ENCODE results near the gene UTP20.

The UTP20 gene

DNA sequence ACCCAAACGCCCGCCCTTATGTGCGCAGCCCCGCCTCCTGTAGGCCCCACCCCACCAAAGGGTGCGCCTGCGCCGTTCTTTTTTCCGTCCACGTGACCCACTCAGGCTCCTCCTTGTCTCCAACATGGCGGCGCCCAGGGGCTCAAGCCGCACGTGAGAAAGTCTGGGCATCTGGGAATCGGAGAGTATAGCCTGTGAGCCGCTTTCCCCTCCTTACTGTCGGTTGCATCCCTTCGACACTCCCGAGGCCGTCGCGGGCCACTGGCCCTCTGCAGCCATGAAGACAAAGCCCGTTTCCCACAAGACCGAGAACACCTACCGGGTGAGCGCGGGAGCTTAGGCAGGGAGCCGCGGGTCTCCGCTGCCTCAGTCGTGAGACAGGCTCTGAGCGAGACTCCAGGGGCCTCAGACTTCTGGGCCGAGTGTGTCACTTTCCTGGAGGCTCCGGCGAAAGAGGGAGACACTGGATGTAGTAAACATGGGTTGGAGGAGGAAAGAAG is at the start of gene UTP20:
TSS of gene UTP20 (plus strand) at position 100 of the 500 bp plus-strand sequence. CDS start at position 278, 178 bp downstream.
- DNase-seq (ENCODE audit: insufficient read length, low spot score) (peak; percentile 59), FAIRE-seq (no peak)

GRCh38 chr12:101230547-101230946 is 49.4 kb upstream of the UTP20 start:
- no peak for FAIRE-seq
- no peak for DNase-seq (ENCODE audit: insufficient read length, low spot score)

DNA sequence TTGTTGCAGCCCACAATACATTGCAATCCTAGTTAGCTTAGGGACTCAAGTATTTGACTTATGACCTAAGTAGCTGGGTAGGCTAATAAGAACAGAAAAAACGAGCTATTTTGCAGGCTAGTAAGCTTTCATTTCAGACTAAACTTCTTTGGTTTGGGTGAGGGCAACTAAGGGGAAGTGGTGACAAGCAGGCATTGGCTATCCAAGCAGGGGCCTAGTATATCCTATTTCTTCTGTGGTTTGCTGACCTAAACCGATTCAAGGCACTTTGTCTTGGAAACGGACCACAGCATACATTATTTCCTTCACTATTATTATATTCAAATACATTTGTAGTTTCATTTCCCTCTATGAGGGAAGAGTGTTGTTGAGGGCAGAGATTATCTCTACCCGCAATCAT is 48.3 kb upstream of the UTP20 start:
- FAIRE-seq = no peak
- DNase-seq (ENCODE audit: insufficient read length, low spot score) = no peak

- FAIRE-seq = no peak
- DNase-seq (ENCODE audit: insufficient read length, low spot score) = no peak
Measured at GRCh38 chr12:101235686-101236085, 44.2 kb upstream of the UTP20 start.

- no peak for DNase-seq (ENCODE audit: insufficient read length, low spot score)
- FAIRE-seq = no peak
Measured at GRCh38 chr12:101238306-101238705, 41.6 kb upstream of the UTP20 start.

DNA sequence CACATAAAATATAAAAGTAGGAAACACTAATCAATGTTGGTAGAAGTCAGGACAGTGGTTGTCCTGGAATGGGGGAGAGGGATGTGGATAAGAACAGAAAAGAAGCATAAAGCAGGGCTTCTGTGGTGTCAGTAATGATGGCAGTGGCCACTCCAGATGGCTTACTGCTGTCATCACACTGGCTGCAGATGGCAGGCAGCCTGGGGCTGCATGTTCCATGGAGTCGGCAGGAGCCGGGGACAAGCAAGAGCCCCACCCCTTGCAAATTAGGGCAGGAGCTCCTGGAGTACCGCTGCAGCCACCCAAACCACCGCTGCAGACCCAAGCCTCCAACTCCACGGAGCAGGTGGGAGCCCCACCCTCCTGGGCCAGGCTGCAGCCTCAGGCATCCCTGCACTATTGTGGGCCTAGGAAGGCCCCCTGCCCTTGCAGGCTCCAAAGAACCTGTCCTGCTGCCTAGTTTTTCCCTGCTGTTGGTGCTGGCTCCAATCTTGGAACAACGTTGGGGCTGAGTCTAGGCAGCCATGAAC is 41.0 kb upstream of the UTP20 start:
- no peak for DNase-seq (ENCODE audit: insufficient read length, low spot score)
- FAIRE-seq = no peak

GRCh38 chr12:101243074-101243473 is 36.8 kb upstream of the UTP20 start:
- no peak for FAIRE-seq
- no peak for DNase-seq (ENCODE audit: insufficient read length, low spot score)

DNA sequence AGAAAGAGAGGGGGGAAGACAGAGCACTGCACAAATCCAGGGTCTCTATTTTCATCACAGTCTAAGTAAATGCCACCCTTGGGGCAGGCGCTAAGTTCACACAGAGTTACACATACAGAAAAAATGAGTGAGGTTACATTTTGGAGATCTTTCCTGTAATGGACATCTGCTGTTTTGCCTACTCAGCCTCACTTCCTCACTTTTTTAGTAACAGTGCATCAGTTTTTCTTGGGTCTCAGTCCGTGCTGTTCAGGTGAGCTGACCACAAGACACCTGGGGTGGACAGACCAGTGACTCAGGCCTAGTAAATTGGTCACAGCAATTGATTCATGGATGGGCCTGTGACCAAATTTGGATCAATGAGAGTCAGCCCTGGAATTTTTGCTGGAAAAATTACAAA is 36.3 kb upstream of the UTP20 start:
- DNase-seq (ENCODE audit: insufficient read length, low spot score) (no peak), FAIRE-seq (no peak)

DNA sequence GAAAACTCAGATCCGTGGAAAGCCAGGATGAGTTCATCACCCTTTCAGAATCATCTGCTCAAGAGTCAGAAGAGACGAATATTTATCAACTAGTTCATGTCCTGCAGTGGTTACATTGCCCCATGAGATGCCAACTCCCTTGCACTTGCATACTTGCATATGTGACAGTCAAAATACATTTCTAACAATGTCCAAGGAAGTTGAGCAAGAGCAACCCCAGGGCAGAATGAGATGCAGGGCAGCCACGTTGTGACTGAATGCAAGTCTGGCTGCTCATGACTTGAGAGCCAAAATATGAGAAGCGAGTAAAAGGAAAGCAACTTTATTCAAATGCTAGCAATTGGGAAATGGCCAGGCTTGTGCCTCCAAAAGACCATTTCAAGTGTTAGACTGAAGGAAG is 23.6 kb upstream of the UTP20 start:
- no peak for FAIRE-seq
- DNase-seq (ENCODE audit: insufficient read length, low spot score) = no peak

GRCh38 chr12:101257357-101257756 is 22.5 kb upstream of the UTP20 start:
- DNase-seq (ENCODE audit: insufficient read length, low spot score) (no peak), FAIRE-seq (no peak)

GRCh38 chr12:101267111-101267510 is 12.8 kb upstream of the UTP20 start:
- FAIRE-seq (no peak), DNase-seq (ENCODE audit: insufficient read length, low spot score) (no peak)

DNA sequence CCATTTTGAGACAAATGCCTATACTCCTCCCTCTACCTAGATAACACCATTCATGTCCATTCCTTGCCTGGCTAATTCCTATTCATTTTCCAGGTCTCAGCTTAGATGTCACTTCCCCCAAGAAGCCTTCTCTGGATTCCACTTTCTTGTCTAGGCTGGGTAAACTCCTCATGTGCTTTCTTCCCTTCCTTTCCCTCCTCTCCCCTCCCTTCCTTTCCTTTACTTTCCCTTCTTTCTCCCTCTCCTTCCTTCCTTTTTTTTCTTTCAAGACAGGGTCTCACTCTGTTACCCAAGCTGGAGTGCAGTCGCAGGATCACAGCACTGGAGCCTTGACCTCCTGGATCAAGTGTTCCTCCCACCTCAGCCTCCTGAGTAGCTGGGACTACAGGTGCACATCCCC is 3.5 kb upstream of the UTP20 start:
- FAIRE-seq (no peak), DNase-seq (ENCODE audit: insufficient read length, low spot score) (no peak)

DNA sequence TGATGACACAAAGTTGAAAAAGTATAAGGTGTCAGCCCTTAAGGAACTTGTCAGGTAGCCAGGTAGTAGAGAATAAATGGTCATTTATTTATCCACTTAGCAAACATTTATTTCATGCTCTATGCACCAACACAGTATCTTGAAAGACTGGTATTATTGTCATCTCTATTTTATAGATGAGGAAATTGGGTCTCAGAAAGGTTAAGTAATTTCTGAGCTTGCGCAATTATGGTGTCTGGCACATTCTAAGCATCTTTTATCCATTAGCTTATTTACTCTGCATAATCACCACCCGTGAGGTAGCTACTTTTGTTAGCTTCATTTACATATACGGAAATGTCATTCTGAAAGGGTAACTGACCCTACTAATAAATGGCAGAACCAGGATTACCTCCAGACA is 2.5 kb upstream of the UTP20 start:
- DNase-seq (ENCODE audit: insufficient read length, low spot score) (no peak), FAIRE-seq (no peak)

GRCh38 chr12:101287357-101287756 is 7.5 kb downstream of the UTP20 start:
- DNase-seq (ENCODE audit: insufficient read length, low spot score) (no peak), FAIRE-seq (no peak)

- DNase-seq (ENCODE audit: insufficient read length, low spot score) (no peak), FAIRE-seq (no peak)
Measured at GRCh38 chr12:101297661-101298060, 17.8 kb downstream of the UTP20 start.

DNA sequence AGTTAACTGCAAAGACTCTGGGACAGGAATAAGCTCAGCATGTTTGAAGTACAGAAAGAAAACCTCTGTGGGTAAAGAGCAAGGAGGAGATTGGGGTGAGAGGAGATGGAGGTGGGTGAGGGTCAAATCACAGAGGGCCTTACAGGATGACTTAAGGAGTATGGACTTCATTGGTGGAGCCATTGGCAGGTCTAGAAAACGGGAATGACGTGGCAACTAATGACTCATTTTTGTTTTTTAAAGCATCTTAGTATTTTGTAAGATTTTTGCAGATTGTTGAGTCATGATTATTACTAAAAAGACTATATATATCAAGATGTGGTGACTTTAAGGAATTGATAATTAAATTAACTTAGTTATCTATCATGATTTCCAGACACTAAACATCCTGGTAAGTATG is 18.5 kb downstream of the UTP20 start:
- DNase-seq (ENCODE audit: insufficient read length, low spot score) (no peak), FAIRE-seq (no peak)

DNA sequence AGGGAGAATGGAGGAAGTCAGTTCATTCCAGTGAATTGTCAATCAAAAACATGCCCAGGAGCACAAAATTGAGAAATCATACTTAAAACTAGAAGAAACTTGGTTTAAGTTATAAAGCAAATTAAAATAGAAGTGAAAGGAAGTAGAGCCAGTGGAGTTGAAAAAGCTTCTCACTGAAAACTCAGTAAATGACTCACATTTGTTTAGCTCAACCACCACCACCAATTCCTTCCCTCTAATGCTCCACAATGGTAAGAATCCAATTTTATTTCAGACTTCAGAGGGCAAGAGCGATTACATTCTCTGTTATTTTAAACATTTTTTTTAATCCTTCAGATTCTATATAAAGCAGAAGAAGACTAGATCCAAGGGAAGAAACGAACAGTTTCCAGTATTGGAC is 19.4 kb downstream of the UTP20 start:
- no peak for FAIRE-seq
- DNase-seq (ENCODE audit: insufficient read length, low spot score) = no peak

DNA sequence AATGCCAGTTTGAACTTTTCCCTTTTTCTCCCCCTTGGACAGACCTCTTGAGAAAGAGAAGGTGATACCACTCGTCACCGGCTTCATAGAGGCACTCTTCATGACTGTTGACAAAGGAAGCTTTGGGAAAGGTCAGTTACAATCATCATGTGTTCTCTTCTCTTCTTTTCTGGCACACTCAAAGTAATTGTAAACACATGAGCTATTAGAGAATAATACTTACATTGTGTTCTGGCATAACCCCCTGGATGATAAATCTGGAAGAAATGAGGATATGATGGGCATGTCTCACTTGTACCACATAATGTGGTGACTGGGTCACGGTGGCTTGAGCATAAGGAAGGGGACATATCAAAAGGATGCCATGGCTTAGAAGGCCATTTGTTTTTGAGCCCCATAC is 20.0 kb downstream of the UTP20 start:
- FAIRE-seq = no peak
- DNase-seq (ENCODE audit: insufficient read length, low spot score) = no peak

DNA sequence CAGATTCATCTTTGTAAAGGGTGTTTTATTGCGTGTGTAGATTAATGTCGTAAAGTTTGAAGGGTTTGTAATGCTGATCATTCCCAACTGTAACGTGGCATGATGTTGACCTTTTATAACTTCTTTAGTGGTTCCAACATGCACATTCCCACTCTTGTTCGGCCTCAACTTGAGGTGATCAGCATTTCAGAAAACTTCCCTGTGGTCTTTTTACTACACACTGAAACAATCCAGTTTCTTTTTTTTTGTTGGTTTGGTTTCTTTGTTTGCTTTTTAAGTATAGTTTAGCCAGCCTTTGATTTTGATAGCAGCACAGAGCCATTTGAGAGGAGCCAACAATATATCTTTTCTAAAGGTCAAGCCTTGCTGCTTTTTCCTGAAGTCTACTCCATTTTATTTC is 22.8 kb downstream of the UTP20 start:
- no peak for DNase-seq (ENCODE audit: insufficient read length, low spot score)
- FAIRE-seq = no peak

DNA sequence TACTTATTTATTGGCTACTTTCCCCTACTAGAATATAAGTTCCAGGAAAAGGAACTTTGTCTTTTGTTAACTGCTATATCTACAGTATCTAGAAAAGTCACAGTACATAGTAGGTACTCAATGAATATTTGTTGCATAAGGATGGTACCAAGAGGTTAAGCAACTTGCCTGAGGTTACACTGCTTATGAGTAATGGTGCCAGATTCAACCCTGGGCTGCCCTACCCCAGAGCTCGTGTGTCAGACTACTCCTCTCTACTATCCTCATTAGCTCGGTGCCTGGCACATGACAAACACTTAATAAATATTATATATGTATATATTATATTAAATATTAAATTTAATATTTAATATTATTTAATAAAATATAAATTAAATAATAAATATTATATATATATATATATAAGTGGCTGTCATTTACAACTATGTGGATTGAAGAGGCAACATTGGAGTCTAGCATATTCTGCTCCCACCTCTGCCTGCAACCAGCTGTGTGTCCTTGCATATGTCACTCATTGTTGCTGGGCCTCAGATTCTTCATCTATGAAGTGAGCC is 25.4 kb downstream of the UTP20 start:
- DNase-seq (ENCODE audit: insufficient read length, low spot score) (no peak), FAIRE-seq (no peak)

DNA sequence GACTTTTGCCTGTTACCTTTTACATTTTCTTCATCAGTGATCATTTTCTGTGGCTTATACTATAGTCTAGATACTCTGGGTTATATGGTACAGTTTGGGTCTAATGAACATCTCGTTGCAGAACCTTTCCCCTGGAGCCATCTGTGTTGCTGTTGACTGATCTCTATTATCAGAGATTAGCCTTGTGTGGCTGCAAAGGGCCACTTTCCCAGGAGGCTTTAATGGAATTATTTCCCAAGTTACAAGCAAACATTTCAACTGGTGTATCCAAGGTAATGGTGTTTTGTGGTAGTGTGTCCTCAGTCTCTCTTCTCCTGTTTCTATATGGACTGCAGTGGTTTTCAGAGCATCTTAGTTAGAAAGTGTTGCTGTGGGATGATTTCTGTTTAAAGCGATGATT is 25.9 kb downstream of the UTP20 start:
- no peak for FAIRE-seq

DNA sequence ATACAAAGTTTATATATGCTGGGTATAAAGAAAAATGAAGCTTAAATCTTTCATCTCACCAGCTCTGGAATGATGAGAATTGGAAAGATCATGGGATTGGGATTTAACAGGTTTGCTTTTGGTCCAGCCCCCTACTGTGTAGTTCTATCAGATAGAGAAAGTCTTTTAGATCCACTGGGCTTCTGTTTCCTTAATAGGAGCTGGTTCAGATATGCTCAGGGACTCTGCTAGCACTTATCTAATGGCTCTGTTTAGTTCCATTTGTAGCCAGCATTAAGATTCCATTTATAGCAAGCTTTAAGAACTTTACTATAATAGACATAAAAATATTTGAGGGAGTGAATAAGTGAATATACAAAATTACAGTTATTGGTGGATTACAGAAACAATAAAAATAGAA is 42.6 kb downstream of the UTP20 start:
- DNase-seq (ENCODE audit: insufficient read length, low spot score) (no peak), FAIRE-seq (no peak)

More for the DNA sequence above, 25.9 kb downstream of the UTP20 start:
- DNase-seq (ENCODE audit: insufficient read length, low spot score) = no peak

GRCh38 chr12:101323255-101323654 is 43.4 kb downstream of the UTP20 start:
- FAIRE-seq (no peak), DNase-seq (ENCODE audit: insufficient read length, low spot score) (no peak)
